Measurements from ENCODE around the gene ADIG.

- TF ChIP-seq POLR2AphosphoS5 (IDR thresholded peaks at IDR 0.05) (no peak), EP300 (IDR thresholded peaks at IDR 0.05) (no peak), CTCF (IDR thresholded peaks at IDR 0.05) (no peak), POLR2A (IDR thresholded peaks at IDR 0.05) (no peak)
Observed at GRCh38 chr20:38635721-38636288, 54.8 kb downstream of the ADIG start.

Measured in suprapubic skin (tissue), 4 donors.